HG03469 (cell line): ENCODE results near the gene COG8.
"Not testable (repeated sequence)": the region's sequence is repeated elsewhere in the genome, so short reads cannot be mapped to it uniquely, and the experiment has no call there.

Source experiments
- ATAC-seq: cut with Tn5 transposase; IDR thresholded peaks from one replicate; pipeline ENCODE4 v1.9.1; 2021; ENCODE audit warnings: mild to moderate bottlenecking, moderate library complexity, moderate number of reproducible peaks; ENCODE audit not compliant: unreplicated experiment

The COG8 gene

DNA sequence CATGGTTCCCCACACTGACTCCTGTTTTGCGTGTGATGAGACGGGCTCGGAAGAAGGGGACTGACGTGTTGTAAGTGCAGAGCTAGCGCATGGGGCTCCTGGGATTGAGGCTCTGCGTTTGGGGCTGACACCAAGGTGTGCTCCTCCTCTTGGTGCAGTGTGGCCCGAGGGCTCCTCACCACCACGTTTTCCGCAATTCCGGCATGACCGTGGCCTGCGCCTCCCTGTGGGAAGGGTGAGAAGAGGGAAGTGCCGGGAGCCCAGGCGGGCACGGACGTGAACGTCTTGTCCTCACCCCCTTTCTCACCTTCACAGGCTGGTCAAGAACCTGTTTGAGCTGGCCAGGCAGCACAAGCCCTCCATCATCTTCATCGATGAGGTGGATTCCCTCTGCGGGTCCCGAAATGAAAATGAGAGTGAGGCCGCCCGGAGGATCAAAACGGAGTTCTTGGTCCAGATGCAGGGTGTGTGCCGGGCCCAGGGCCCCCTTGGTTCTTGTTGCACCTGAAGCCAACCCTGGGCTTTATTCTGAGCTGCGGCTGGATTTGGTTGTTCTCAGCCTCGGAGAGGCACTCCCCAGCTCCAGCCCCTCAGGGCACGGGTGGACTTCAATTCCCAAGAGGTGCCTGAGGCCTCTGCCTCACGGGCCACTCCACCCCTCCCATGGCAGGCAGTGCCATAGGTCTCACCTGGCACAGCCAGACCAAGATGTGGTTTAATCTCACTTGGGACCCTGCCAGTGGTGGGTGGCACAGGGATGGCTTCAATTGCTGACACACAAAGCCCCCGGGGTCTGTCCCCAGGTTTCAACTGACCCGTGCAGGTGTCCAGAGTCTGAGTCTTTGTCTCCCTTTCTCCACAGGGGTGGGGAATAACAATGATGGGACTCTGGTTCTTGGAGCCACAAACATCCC, 19.3 kb downstream of the COG8 start:
- no peak for ATAC-seq

DNA sequence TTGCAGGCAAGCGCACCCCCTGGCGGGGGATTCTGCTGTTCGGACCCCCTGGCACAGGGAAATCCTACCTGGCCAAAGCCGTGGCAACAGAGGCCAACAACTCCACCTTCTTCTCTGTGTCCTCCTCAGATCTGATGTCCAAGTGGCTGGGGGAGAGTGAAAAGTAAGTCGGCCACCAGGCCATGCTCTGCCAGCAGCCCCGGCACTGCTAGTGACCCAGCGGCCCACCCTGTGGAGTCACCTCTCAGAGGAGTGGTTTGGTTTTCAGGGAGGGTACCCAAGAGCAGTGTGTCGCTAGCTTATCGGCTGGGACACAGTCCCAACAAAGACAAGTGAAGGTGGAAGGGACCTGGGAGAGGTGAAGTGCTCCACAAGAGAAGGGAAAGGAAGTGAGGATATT, 20.0 kb downstream of the COG8 start:
- ATAC-seq, result no peak

DNA sequence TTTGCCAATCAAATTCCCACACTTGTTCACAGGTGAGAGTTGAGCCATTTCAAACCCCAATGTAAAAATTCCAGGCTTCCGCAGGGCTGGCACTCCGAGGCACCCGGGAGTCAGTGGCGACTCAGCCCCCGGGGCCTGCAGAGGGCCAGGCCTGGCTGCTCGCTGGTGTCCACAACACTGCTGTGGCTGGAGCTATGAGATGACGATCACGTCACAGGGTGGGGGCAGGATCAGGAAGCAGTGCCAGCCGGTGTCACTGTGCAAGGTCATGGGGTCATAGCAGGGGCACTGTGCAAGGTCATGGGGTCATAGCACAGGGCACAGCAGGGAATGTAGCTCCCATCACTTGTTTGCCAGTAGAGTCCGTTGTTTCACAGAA, 20.5 kb downstream of the COG8 start:
- no peak for ATAC-seq

DNA sequence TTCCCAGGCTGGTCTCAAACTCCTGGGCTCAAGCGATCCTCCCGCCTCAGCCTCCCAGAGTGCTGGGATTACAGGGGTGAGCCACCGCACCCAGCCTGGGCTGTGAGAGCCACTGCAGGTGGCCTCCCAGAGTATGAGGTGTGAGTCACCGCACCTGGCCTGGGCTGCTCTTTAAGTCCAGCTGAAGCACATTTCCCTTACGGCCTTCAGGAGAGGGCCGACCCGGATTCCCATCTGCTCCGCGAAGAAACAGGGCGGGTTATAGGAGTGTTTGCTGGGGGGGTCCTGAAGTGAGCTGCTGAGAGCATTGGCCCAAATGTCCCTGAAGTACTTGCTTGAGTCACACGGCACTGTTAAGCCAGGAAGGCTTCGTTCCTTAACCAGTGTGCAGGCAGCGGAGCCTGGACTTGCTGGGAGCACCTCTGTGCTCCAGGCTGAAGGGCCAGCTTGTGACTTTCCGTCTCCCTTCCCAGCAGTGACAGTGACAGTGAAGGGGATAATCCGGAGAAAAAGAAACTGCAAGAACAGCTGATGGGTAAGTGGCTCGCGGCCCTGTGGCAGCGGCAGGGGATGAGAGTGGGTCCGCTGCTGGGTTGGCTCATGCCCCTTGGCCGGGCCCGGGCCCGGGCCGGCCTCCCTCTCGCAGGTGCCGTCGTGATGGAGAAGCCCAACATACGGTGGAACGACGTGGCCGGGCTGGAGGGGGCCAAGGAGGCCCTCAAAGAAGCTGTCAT, 21.0 kb downstream of the COG8 start:
- ATAC-seq, result no peak

DNA sequence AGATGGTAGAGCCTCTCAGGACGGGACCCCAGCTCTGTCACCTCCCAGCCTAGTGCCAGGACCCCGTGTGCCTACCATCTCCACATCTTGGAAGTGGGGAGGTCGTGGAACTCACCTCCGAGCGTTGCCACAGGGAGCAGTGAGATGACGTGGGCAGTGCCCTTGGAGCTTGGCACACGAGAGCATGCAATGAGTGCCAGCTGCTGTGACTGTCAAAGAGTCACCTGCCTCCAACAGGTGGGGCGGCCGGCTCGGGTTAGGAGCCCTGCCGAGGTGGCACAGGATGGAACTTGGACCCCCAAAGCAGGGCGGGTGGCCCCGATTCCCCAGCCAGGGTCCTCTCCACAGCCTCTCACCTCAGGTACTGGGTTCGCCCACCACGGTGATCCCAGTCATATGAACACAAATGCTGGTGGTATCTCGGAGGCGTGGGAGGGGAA, 22.7 kb downstream of the COG8 start:
- ATAC-seq, result no peak

DNA sequence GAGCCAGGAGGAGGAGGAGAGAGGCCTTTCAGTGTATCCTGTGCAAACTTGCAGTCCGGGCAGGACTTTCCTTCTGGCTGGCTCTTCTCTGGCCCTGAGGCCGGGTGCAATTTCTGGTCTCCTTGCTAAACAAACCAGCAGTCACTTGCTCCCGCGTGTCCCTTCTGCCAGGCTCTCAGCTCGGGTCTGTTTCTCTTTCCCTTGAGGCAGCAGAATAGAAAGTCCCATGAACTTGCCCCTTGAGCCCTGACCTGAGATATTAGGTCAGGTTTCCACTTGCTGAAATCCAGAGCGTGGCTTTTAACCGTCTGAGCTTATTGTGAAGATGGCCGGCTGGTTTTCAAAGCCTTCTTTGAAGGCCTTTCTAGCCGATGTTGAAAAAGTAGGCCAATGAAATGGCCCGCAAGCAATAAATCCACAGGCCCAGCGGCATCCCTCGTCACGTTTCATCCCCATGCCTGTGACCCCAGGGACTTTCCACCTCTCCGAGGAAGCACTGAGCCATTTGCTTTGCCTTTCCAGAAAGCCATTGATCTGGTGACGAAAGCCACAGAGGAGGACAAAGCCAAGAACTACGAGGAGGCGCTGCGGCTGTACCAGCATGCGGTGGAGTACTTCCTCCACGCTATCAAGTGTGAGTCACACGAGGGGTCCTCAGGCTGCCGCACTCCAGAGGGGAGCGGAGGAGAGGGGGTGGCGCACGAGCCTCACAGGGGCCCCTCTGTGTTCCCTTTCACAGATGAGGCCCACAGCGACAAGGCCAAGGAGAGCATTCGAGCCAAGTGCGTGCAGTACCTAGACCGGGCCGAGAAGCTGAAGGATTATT, 23.7 kb downstream of the COG8 start:
- no peak for ATAC-seq

DNA sequence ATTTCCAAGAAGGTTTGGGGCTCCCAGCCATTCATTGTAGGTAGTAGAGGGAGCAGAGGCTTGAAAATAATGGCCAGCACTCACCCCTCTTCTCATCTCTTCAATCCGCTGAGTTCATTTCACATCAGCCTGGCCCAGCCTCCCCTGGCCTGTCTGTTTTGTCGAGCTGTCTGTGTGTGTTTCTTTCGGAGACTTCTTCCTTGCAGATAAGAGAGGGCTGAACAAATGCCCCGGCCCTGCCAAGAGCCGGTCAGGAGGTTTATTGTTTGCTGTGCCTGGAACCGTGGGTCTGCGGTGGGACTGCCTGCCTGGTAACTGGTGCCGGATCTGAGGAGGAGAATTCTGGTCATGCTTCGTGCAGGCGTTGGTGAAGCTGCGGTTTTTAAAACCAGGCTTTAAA, 24.8 kb downstream of the COG8 start:
- ATAC-seq, result no peak

DNA sequence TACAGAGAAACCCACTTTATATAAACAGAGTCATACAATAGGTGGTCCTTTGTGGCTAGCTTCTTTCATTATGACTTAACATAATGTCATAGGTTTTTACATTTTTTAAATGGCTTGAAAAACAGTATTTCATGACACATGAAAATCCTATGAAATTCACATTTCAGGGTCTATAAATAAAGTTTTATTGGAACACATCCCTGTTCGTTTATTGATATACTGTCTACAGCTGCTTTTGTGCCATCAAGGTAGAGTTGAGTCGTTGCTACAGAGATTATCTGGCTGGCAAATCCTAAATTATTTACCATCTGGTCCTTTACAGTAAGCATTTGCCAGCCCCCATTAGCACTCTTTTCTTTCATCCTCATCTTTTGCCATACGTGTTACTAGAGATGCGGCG, 25.9 kb downstream of the COG8 start:
- no peak for ATAC-seq

DNA sequence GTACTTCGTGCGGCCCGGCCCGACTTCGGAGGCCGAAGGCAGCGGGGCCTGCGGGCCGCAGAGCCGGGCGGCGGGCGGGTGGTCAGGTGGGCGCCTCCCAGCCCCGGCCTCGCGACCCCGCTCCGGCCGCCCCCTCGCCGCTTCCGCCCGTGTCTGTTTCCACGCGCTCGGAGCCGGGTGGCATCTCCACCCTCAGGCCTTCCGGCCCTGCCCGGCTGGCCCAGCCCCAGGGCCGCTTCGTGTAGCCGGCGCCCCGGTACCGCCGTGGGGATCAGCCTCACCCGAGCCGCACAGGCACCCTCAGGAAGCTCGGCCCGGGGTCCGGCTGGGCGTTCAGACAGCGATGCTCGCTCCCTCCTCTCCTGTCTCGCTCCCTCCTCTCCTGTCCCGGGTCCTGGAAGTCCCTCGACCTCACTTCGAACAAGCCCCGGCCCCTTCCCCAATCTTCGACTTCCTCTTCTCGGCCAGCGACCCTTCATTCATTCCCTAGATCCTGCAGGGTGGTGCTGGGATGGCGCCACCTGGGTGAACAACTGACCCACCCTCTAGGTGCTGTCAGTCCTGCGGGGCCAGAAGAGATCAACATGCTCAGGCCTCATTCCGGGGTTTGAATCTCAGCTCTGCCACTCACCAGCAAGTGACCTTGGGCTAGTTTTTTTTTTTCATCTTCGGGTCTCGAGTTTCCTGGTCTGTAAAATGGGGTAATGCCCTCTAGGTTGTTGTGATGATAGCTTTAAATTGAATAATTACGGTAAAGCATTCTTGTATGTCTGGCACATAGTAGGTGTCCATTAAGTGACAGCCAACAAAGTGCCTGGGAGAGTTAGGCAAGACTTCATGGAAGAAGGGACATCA, 27.6 kb downstream of the COG8 start:
- ATAC-seq, result peak; percentile 29

DNA sequence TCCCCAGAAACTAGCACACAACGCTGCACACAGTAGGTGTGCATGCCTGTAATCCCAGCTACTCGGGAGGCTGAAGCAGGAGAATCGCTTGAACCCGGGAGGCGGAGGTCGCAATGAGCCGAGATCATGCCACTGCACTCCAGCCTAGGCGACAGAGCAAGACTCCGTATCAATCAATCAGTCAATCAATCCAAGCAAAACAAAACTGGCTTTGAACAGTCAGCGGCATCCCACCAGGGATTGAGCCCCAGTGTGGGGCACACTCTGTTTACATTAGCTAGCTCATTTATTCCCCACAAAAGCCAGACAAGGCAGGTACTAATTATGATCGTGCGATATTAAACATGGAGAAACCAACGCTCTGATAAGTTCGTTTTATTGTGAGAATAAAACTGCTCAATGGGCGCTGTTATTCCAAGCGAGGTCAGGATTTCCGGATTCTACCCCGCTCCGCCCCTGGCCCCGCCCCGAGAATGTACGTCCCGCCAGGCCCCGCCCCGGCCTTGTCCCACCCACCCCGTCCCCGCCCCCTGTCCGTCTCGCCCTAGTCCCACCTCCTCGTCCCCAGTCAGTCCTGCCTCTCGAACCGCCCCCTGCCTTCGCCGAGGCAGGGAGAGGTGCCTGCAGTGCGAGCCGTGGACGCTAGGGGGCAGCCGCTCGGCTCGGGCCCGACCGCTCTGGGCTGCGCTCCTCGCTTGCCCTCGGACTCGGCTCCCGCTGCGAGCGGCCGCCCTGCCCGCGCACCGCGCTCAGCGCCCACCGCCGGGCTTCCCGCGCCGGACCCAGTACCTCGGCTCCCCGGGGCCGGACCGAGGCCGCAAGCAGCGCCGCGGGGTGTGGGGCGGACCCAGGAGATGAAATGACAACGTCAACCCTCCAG, 28.5 kb downstream of the COG8 start, which contains the start of gene VPS4A:
Gene VPS4A (plus strand): TSS at position 698 of the 880 bp plus-strand sequence. CDS start 162 bp downstream, at position 860.
- peak; percentile 76 for ATAC-seq

DNA sequence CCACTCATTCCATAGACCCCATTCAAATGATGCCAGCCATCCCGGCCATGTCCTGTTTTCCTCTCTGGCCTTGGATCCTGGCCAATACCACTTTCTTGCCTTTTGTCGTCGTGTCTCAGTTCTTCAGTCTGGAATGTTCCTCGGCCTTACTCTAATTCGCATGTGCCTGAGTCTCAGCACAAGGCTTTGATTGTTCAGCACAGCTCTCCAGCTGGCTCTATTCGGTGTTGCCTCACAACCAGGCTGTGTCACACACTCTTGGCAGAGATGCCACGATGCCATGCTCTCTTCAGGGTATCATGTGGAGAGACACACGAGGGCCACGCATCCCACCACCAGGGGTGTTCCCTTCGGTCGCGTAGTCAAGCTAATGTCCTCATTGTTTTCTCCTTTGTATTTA, 30.0 kb downstream of the COG8 start:
- ATAC-seq, result no peak

DNA sequence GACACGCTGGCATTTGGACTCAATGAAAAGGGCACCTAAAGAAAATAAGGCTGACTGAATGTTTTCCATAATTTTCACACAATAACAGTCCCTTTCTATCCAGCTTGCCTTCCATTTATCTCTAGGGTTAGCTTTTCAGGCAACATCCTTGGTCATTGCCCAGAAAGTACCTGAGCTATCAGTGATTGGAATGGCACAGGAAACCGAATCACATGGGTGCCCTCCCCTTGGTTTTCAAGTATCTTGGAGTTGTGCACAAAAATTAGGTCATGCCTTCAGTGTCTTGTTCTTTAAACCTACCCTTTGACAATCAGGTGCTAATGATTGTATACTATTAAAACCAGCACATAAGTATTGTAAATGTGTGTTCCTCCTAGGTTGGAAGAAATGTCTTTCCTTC, 31.5 kb downstream of the COG8 start:
- no peak for ATAC-seq

DNA sequence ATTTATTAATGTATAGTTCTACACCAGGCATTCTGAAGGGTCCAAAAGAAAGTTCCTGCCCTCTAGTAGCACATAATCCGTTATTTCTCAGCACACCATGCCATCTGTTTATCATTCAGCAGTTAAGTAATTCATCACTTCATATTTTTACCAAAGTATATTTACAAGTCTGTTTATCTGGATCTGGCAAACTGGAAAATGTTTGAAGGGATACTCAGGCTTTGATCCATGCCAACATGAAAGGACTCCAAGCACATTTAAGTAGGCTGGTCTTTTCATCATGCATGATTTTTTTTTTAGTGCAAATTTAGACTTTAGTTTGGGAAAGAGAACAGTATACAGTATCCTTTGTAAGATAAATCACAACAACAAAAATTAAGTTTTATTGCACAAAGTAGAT, 32.3 kb downstream of the COG8 start:
- ATAC-seq, result no peak

DNA sequence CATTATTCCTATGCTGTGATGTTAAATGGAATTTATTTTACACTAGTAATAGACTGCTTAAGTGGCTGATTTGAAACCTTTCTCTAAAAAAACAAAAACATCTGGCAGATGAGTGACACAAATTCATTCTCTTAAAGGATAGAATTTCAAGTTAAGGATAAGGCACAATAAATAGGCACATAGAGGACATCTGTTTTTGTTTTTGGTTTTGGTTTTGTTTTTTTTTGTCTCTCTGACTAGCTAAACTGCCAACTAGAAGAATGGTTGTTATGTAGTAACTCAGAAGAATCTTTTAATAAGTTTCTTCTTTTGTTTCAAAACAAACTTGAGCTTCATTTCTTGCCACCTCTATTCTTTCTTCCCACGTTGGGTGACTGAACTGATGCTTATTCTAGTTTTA, 33.3 kb downstream of the COG8 start:
- ATAC-seq, result no peak

DNA sequence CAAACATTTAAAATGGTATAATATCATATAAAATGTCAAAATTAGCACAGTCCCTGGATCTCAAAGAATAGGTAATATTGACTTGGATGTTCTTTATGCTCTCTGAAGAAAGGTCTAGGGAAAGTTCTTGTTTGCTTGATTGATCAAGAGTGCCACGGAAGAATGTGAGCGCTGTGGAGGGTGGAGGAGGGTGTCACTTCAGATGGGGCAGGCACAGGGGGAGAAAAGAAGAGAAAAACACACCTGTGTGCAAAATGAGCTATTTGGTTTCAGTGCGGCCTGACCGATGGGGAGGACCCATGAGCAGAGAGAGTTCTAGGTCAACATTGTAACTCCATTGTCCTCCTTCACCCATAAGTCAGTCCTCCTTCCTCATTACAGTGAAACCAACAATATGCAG, 37.1 kb downstream of the COG8 start:
- no peak for ATAC-seq

DNA sequence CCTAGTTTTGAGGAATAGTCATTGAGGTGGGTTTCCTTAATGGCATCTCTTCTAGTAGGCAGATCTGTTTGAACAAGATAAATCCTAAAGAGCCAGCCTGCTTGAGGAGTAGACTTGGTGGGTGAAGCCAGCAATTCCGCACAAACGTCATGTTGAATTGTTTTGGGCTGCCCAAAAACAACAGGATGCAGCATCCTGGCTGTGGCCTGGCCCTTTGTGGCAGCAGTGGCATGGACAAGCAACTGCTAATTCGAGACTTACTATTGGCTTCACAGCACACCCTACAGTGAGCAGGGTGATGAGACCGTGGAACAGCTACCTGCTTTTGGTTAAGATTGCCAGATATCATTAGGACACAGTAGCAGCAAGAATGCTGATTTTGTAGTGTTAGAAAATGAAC, 37.5 kb downstream of the COG8 start:
- no peak for ATAC-seq

DNA sequence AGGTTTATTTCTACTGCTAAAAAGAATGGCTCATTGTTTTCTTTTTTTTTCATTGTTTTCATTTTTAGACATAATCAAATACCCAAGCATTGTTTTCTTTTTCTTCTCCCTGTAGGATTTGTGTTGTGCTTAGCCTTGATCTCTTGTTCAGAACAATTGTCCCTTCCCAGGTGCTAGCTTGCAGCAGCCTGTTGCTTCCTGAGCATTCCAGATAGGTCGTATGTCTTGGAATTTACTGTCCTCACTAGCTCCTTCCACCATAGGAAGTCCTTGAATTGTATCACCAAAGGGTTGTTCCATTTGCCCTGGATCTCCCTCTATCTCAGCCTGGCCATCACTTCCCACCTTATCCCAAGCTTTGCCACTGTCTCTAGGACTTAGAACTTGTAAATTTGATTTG, 38.2 kb downstream of the COG8 start:
- no peak for ATAC-seq

DNA sequence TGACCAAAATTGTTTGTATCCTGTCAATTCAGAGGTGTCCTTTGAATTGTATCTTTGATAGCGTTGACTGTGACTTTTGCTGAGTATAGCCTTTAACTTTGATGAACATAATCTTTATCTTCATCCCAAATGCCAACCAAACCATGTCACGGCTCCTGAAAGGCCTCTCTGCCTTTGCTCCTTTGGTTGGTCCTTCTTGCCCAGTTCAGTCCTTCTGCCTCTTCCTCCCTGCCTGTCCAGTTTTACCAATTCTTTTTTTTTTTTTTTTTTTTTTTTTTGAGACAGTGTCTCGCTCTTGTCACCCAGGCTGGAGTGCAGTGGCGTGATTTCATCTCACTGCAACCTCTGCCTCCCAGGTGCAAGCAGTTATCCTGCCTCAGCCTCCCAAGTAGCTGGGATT, 41.1 kb downstream of the COG8 start:
- no peak for ATAC-seq

DNA sequence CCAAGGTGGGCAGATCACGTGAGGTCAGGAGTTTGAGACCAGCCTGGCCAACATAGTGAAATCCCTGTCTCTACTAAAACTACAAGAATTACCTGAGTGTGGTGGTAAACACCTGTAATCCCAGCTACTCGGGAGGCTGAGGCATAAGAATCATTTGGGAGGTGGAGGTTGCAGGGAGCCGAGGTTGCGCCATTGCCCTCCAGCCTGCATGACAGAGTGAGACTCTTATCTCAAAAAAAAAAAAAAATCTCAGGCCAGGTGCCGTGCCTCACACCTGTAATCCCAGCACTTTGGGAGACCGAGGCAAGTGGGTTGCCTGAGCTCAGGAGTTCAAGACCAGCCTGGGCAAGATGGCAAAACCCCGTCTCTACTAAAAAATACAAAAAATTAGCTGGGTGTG, 42.6 kb downstream of the COG8 start:
- not testable (repeated sequence) for ATAC-seq
